GM19240 (cell line): ENCODE results near the gene DENND5B.
"Not testable (repeated sequence)": the region's sequence is repeated elsewhere in the genome, so short reads cannot be mapped to it uniquely, and the experiment has no call there.

ENCODE experiments used
- DNase-seq: peaks from one replicate; pipeline ENCODE4 v3.0.0; 2011; ENCODE audit warnings: low spot score; ENCODE audit not compliant: insufficient read length

Gene DENND5B

GRCh38 chr12:31590642-31591379 is at the start of gene DENND5B:
DENND5B (minus strand) TSS chr12:31591136; CDS start chr12:31590832, 304 bp downstream.
- peak; percentile 41 for DNase-seq

GRCh38 chr12:31634620-31635019 is 43.7 kb upstream of the DENND5B start:
- no peak for DNase-seq

- no peak for DNase-seq
Measured at GRCh38 chr12:31633464-31633863, 42.5 kb upstream of the DENND5B start.

- DNase-seq = no peak
Measured at GRCh38 chr12:31631809-31632208, 40.9 kb upstream of the DENND5B start.

- no peak for DNase-seq
Measured at GRCh38 chr12:31631023-31631724, 40.2 kb upstream of the DENND5B start.

GRCh38 chr12:31629756-31630732 is 39.1 kb upstream of the DENND5B start:
- no peak for DNase-seq

GRCh38 chr12:31627456-31628054 is 36.6 kb upstream of the DENND5B start:
- DNase-seq = no peak

- no peak for DNase-seq
Measured at GRCh38 chr12:31626270-31626995, 35.5 kb upstream of the DENND5B start.

- DNase-seq = no peak
Measured at GRCh38 chr12:31622038-31622437, 31.1 kb upstream of the DENND5B start.

- DNase-seq = no peak
Measured at GRCh38 chr12:31620311-31620710, 29.4 kb upstream of the DENND5B start.

- DNase-seq = no peak
Measured at GRCh38 chr12:31618228-31619025, 27.5 kb upstream of the DENND5B start.

GRCh38 chr12:31612819-31613218 is 21.9 kb upstream of the DENND5B start:
- no peak for DNase-seq

GRCh38 chr12:31608299-31608698 is 17.4 kb upstream of the DENND5B start:
- DNase-seq = not testable (repeated sequence)

- no peak for DNase-seq
Measured at GRCh38 chr12:31605531-31605930, 14.6 kb upstream of the DENND5B start.

- DNase-seq = no peak
Measured at GRCh38 chr12:31603546-31604009, 12.6 kb upstream of the DENND5B start.

- DNase-seq = no peak
Measured at GRCh38 chr12:31600750-31601149, 9.8 kb upstream of the DENND5B start.

- DNase-seq = no peak
Measured at GRCh38 chr12:31600252-31600651, 9.3 kb upstream of the DENND5B start.

GRCh38 chr12:31599053-31599452 is 8.1 kb upstream of the DENND5B start:
- DNase-seq = no peak

GRCh38 chr12:31597066-31597465 is 6.1 kb upstream of the DENND5B start:
- DNase-seq = no peak

- no peak for DNase-seq
Measured at GRCh38 chr12:31594681-31595080, 3.7 kb upstream of the DENND5B start.
